ENCODE results near the gene ELMO1.

ELMO1 gene

GRCh38 chr7:37039131-37039749, 409.4 kb downstream of the ELMO1 start:
- no CpG with 5 or more reads among the region's 3 CpGs for whole genome bisulfite sequencing (ENCODE audit: extremely low coverage, insufficient coverage, insufficient read length)

GRCh38 chr7:37038706-37039105, 410.0 kb downstream of the ELMO1 start:
- no peak overlapping the region for H3K27ac ChIP-seq (ENCODE audit: low read depth, low read length)
- H3K14ac ChIP-seq (ENCODE audit: low read length): no peak overlapping the region
- H3K79me2 ChIP-seq (ENCODE audit: control insufficient read depth, insufficient read depth, low read length, poor library complexity): no peaks in the 10 kb centered on the region
- no peak overlapping the region for H3K4me2 ChIP-seq (ENCODE audit: low read length)
- no peaks in the 10 kb centered on the region for H3K27me3 ChIP-seq (ENCODE audit: insufficient read depth, low read length)
- H2AK5ac ChIP-seq (ENCODE audit: low read length): no peak overlapping the region
- no peak overlapping the region for H4K12ac ChIP-seq (ENCODE audit: low read depth, low read length)
- H3K4ac ChIP-seq (ENCODE audit: low read depth, low read length): no peak overlapping the region
- H3K23ac ChIP-seq (ENCODE audit: low read length): no peak overlapping the region
- no peak overlapping the region for H2AFZ ChIP-seq (ENCODE audit: insufficient read depth, low read length, poor library complexity)
- no peak overlapping the region for H4K91ac ChIP-seq (ENCODE audit: low read depth, low read length)
- H4K8ac ChIP-seq (ENCODE audit: low read depth, low read length): no peak overlapping the region
- no peaks in the 10 kb centered on the region for H3K79me1 ChIP-seq (ENCODE audit: low read length)
- no peak overlapping the region for H2BK120ac ChIP-seq (ENCODE audit: insufficient read depth, low read length, poor library complexity)
- no peak overlapping the region for H3K4me3 ChIP-seq (ENCODE audit: low read depth, low read length)
- no peak overlapping the region for H2BK5ac ChIP-seq (ENCODE audit: low read depth, low read length, poor library complexity)
- no peak overlapping the region for H3K18ac ChIP-seq (ENCODE audit: low read length)
- no peak overlapping the region for H3K9ac ChIP-seq (ENCODE audit: low read length)
- no peaks in the 10 kb centered on the region for H3K9me3 ChIP-seq (ENCODE audit: insufficient read depth, low read depth, low read length)
- H3K36me3 ChIP-seq (ENCODE audit: control insufficient read depth in 1 of 2, insufficient read depth in 2 of 2, low read length in 2 of 2): no peaks in the 10 kb centered on the region
- no peaks in the 10 kb centered on the region for H3K4me1 ChIP-seq (ENCODE audit: control insufficient read depth in 1 of 2, insufficient read depth in 2 of 2, low read length in 2 of 2)
- no peak overlapping the region for H2BK12ac ChIP-seq (ENCODE audit: low read length)
- no peak for DNase-seq

More at GRCh38 chr7:37039131-37039749, 409.4 kb downstream of the ELMO1 start:
- no peak for DNase-seq
- Histone ChIP-seq H3K27me3 (ENCODE audit: insufficient read depth, low read length) (no peaks in the 10 kb centered on the region), H4K12ac (ENCODE audit: low read depth, low read length) (no peak overlapping the region), H2AK5ac (ENCODE audit: low read length) (no peak overlapping the region), H3K14ac (ENCODE audit: low read length) (no peak overlapping the region), H3K4me1 (ENCODE audit: control insufficient read depth in 1 of 2, insufficient read depth in 2 of 2, low read length in 2 of 2) (no peaks in the 10 kb centered on the region), H2BK12ac (ENCODE audit: low read length) (no peak overlapping the region), H2BK5ac (ENCODE audit: low read depth, low read length, poor library complexity) (no peak overlapping the region), H3K9me3 (ENCODE audit: insufficient read depth, low read depth, low read length) (no peaks in the 10 kb centered on the region), H2AFZ (ENCODE audit: insufficient read depth, low read length, poor library complexity) (no peak overlapping the region), H3K18ac (ENCODE audit: low read length) (no peak overlapping the region), H3K9ac (ENCODE audit: low read length) (no peak overlapping the region), H3K4me2 (ENCODE audit: low read length) (no peak overlapping the region), H3K79me2 (ENCODE audit: control insufficient read depth, insufficient read depth, low read length, poor library complexity) (no peaks in the 10 kb centered on the region), H3K36me3 (ENCODE audit: control insufficient read depth in 1 of 2, insufficient read depth in 2 of 2, low read length in 2 of 2) (no peaks in the 10 kb centered on the region), H3K79me1 (ENCODE audit: low read length) (no peaks in the 10 kb centered on the region), H2BK120ac (ENCODE audit: insufficient read depth, low read length, poor library complexity) (no peak overlapping the region), H4K91ac (ENCODE audit: low read depth, low read length) (no peak overlapping the region), H4K8ac (ENCODE audit: low read depth, low read length) (no peak overlapping the region), H3K4me3 (ENCODE audit: low read depth, low read length) (no peak overlapping the region), H3K4ac (ENCODE audit: low read depth, low read length) (no peak overlapping the region), H3K27ac (ENCODE audit: low read depth, low read length) (no peak overlapping the region), H3K23ac (ENCODE audit: low read length) (no peak overlapping the region)

GRCh38 chr7:37037286-37037685, 411.4 kb downstream of the ELMO1 start:
- no peak overlapping the region for H3K27ac ChIP-seq (ENCODE audit: low read depth, low read length)
- no peak overlapping the region for H3K14ac ChIP-seq (ENCODE audit: low read length)
- no peak overlapping the region for H3K4me2 ChIP-seq (ENCODE audit: low read length)

GRCh38 chr7:37035631-37036030, 413.0 kb downstream of the ELMO1 start:
- Histone ChIP-seq H4K8ac (ENCODE audit: low read depth, low read length) (no peak overlapping the region), H3K79me1 (ENCODE audit: low read length) (peaks cover 10% of the 10 kb centered on the region), H3K27ac (ENCODE audit: low read depth, low read length) (no peak overlapping the region), H3K14ac (ENCODE audit: low read length) (no peak overlapping the region), H2BK12ac (ENCODE audit: low read length) (no peak overlapping the region), H3K9ac (ENCODE audit: low read length) (no peak overlapping the region), H2AFZ (ENCODE audit: insufficient read depth, low read length, poor library complexity) (no peak overlapping the region), H3K79me2 (ENCODE audit: control insufficient read depth, insufficient read depth, low read length, poor library complexity) (no peaks in the 10 kb centered on the region), H3K36me3 (ENCODE audit: control insufficient read depth in 1 of 2, insufficient read depth in 2 of 2, low read length in 2 of 2) (no peaks in the 10 kb centered on the region), H4K12ac (ENCODE audit: low read depth, low read length) (no peak overlapping the region), H3K4me2 (ENCODE audit: low read length) (no peak overlapping the region), H3K4me3 (ENCODE audit: low read depth, low read length) (no peak overlapping the region), H2BK120ac (ENCODE audit: insufficient read depth, low read length, poor library complexity) (no peak overlapping the region), H2BK5ac (ENCODE audit: low read depth, low read length, poor library complexity) (no peak overlapping the region), H2AK5ac (ENCODE audit: low read length) (no peak overlapping the region), H3K4me1 (ENCODE audit: control insufficient read depth in 1 of 2, insufficient read depth in 2 of 2, low read length in 2 of 2) (peaks cover 13 to 21% of the 10 kb centered on the region in 2 experiments), H3K9me3 (ENCODE audit: insufficient read depth, low read depth, low read length) (no peaks in the 10 kb centered on the region), H3K23ac (ENCODE audit: low read length) (no peak overlapping the region), H3K18ac (ENCODE audit: low read length) (no peak overlapping the region), H4K91ac (ENCODE audit: low read depth, low read length) (no peak overlapping the region), H3K4ac (ENCODE audit: low read depth, low read length) (no peak overlapping the region), H3K27me3 (ENCODE audit: insufficient read depth, low read length) (no peaks in the 10 kb centered on the region)
- no peak for DNase-seq

More at GRCh38 chr7:37037286-37037685, 411.4 kb downstream of the ELMO1 start:
- no peak overlapping the region for H2BK5ac ChIP-seq (ENCODE audit: low read depth, low read length, poor library complexity)
- H3K27me3 ChIP-seq (ENCODE audit: insufficient read depth, low read length): no peaks in the 10 kb centered on the region
- no peak overlapping the region for H4K8ac ChIP-seq (ENCODE audit: low read depth, low read length)
- peaks cover 8 to 9% of the 10 kb centered on the region in 2 experiments for H3K4me1 ChIP-seq (ENCODE audit: control insufficient read depth in 1 of 2, insufficient read depth in 2 of 2, low read length in 2 of 2)
- no peaks in the 10 kb centered on the region for H3K36me3 ChIP-seq (ENCODE audit: control insufficient read depth in 1 of 2, insufficient read depth in 2 of 2, low read length in 2 of 2)
- H3K4ac ChIP-seq (ENCODE audit: low read depth, low read length): no peak overlapping the region
- H2AFZ ChIP-seq (ENCODE audit: insufficient read depth, low read length, poor library complexity): no peak overlapping the region
- H2BK120ac ChIP-seq (ENCODE audit: insufficient read depth, low read length, poor library complexity): no peak overlapping the region
- no peak overlapping the region for H3K4me3 ChIP-seq (ENCODE audit: low read depth, low read length)
- no peak for DNase-seq
- no peaks in the 10 kb centered on the region for H3K79me2 ChIP-seq (ENCODE audit: control insufficient read depth, insufficient read depth, low read length, poor library complexity)
- no peak overlapping the region for H3K18ac ChIP-seq (ENCODE audit: low read length)
- H3K9ac ChIP-seq (ENCODE audit: low read length): no peak overlapping the region
- H3K23ac ChIP-seq (ENCODE audit: low read length): no peak overlapping the region
- H2BK12ac ChIP-seq (ENCODE audit: low read length): no peak overlapping the region
- H3K79me1 ChIP-seq (ENCODE audit: low read length): peaks cover 4% of the 10 kb centered on the region
- no peak overlapping the region for H2AK5ac ChIP-seq (ENCODE audit: low read length)
- no peak overlapping the region for H4K91ac ChIP-seq (ENCODE audit: low read depth, low read length)
- H4K12ac ChIP-seq (ENCODE audit: low read depth, low read length): no peak overlapping the region
- WGBS (ENCODE audit: extremely low coverage, insufficient coverage, insufficient read length): no CpG with 5 or more reads among the region's 5 CpGs
- no peaks in the 10 kb centered on the region for H3K9me3 ChIP-seq (ENCODE audit: insufficient read depth, low read depth, low read length)

All from trophoblast cell (in vitro differentiated cells and primary cell).